ENCODE results near the gene TMC6.
"Not testable (repeated sequence)": the region's sequence is repeated elsewhere in the genome, so short reads cannot be mapped to it uniquely, and the experiment has no call there.

Gene TMC6

DNA sequence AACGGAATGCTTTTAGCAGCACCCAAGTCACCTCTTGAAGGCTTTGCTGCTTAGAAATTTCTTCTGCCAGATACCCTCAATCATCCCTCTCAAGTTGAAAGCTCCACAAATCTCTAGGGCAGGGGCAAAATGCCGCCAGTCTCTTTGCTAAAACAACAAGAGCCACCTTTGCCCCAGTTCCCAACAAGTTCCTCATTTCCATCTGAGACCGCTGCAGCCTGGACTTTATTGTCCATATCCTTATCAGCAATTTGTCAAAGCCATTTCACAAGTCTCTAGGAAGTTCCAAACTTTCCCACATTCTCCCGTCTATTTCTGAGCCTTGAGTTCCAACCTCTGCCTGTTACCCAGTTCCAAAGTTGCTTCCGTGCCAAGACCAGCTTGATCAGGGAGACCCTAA lies 27.4 kb downstream of the TMC6 start:
- Mint-ChIP-seq H3K27ac (ENCODE audit: low read depth) (no peak overlapping the region), H3K4me1 (no peaks in the 10 kb centered on the region), H3K4me3 (no peak overlapping the region), H3K27me3 (no peaks in the 10 kb centered on the region), H3K36me3 (ENCODE audit: insufficient read depth) (peaks cover 51% of the 10 kb centered on the region), H3K9me3 (no peaks in the 10 kb centered on the region)
- ATAC-seq (replicated peaks; ENCODE audit: extremely low read depth, poor library complexity, severe bottlenecking) (no peak), DNase-seq (ENCODE audit: low spot score in 2 of 2) (no peak)

DNA sequence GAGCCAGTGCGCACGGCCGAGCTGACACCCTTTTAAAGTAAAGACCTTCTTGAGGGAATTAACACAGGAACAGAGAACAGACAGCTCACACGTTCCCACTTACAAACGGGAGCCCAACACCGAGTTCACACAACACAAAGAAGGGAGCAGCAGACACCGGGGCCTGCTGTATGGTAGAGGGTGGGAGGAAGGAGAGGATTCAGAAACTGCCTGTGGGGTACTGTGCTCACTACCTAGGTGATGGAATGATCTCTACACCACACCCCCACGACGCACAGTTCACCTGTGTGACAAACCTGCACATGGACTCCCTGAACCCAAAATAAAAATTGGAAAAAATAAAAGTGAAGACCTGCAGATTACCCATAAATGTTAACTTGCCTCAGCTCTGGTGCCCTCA lies 32.5 kb downstream of the TMC6 start:
- no peaks in the 10 kb centered on the region for H3K9me3 Mint-ChIP-seq
- no peaks in the 10 kb centered on the region for H3K4me1 Mint-ChIP-seq
- H3K4me3 Mint-ChIP-seq: no peak overlapping the region
- no peak overlapping the region for H3K27ac Mint-ChIP-seq (ENCODE audit: low read depth)
- no peaks in the 10 kb centered on the region for H3K27me3 Mint-ChIP-seq
- peaks cover 69% of the 10 kb centered on the region for H3K36me3 Mint-ChIP-seq (ENCODE audit: insufficient read depth)
- DNase-seq (ENCODE audit: low spot score in 2 of 2) (no peak), ATAC-seq (replicated peaks; ENCODE audit: extremely low read depth, poor library complexity, severe bottlenecking) (no peak)

DNA sequence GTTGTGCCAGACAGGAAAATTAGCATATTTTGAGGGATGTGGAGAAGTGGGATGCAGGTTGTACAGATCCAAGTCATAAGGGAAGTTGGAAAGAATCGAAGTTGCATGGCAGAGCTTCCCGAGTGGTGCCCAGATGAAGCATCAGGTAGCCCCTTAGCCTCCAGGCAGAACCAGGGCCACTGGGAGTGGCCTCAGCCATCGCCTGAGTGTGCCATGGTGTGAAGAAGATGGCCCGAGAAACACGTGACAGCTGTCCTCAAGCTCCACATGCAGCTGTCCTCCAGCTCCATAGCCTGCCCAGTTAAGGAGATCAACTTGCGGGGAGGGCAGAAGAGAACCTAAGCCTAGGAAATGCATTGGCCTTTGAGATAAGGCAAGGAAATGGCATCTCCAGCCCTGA lies 33.5 kb downstream of the TMC6 start:
- Mint-ChIP-seq H3K27ac (ENCODE audit: low read depth) (no peak overlapping the region), H3K4me3 (no peak overlapping the region)

DNA sequence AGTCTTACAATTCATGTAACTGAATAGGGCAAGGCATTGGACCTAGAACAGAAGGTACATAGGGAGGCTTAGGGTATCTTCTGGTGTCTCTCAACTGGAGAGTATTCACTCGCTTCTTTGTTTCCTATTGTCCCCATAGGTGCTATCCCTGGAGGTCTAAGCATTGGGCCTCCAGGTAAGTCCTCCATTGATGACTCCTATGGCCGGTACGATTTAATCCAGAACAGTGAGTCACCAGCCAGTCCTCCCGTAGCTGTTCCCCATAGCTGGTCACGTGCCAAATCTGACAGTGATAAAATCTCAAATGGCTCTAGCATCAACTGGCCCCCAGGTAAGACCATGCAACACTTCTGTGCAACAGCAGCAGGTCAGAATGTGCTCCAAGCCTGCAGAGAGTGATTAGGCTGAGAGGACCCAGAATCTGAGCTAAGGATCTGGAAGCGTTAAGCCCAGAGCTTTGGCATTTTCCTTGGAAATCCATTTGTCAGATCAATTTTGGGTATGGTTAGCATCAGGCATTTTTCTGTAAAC lies 35.7 kb downstream of the TMC6 start:
- no peak for ATAC-seq (replicated peaks; ENCODE audit: extremely low read depth, poor library complexity, severe bottlenecking)
- peaks cover 75% of the 10 kb centered on the region for H3K36me3 Mint-ChIP-seq (ENCODE audit: insufficient read depth)
- DNase-seq (ENCODE audit: low spot score in 2 of 2): no peak
- no peak overlapping the region for H3K4me3 Mint-ChIP-seq
- H3K27me3 Mint-ChIP-seq: no peaks in the 10 kb centered on the region
- no peaks in the 10 kb centered on the region for H3K4me1 Mint-ChIP-seq
- no peak overlapping the region for H3K27ac Mint-ChIP-seq (ENCODE audit: low read depth)
- no peaks in the 10 kb centered on the region for H3K9me3 Mint-ChIP-seq

More for the DNA sequence above, 33.5 kb downstream of the TMC6 start:
- ATAC-seq (replicated peaks; ENCODE audit: extremely low read depth, poor library complexity, severe bottlenecking): no peak
- no peak for DNase-seq (ENCODE audit: low spot score in 2 of 2)
- Mint-ChIP-seq H3K4me1 (no peaks in the 10 kb centered on the region), H3K9me3 (no peaks in the 10 kb centered on the region), H3K27me3 (no peaks in the 10 kb centered on the region), H3K36me3 (ENCODE audit: insufficient read depth) (peaks cover 71% of the 10 kb centered on the region)

DNA sequence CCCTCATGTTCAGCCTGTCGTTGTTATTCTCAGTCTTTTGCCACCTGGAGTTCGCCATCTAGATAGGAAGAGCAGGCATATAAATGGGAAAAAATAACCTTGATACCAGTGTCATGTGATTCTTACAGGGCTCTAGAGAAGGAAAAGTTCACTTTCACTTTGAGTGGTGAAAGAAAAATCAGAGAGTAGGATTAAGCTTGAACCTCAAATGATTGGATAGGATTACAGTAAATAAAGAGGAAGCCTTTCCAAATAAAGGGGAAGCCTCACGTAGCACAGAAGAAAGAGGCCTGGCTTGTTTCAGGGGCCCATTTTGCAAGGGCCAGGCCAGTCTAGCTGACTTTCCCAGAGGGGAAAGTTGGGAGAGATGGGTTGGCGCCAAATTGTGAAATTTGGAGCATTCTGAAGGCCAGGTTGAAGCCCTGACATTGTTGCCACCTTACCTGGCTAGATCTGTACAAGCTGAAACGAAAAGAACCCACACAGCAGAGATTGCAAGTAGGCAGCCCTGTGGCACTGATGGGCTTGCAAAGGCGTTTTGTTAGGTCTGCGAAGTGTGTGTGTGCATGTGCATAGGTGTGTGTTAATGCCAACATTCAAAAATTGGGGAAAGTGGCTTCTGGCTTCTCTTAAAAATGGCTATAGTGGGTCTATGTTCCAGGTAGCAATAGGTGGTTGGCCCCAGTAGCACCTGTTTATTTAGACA lies 38.8 kb downstream of the TMC6 start:
- no peak for ATAC-seq (replicated peaks; ENCODE audit: extremely low read depth, poor library complexity, severe bottlenecking)
- Mint-ChIP-seq H3K27ac (ENCODE audit: low read depth) (no peak overlapping the region), H3K27me3 (no peaks in the 10 kb centered on the region), H3K4me1 (no peaks in the 10 kb centered on the region), H3K9me3 (no peaks in the 10 kb centered on the region), H3K36me3 (ENCODE audit: insufficient read depth) (peaks cover 78% of the 10 kb centered on the region), H3K4me3 (no peak overlapping the region)
- no peak for DNase-seq (ENCODE audit: low spot score in 2 of 2)

DNA sequence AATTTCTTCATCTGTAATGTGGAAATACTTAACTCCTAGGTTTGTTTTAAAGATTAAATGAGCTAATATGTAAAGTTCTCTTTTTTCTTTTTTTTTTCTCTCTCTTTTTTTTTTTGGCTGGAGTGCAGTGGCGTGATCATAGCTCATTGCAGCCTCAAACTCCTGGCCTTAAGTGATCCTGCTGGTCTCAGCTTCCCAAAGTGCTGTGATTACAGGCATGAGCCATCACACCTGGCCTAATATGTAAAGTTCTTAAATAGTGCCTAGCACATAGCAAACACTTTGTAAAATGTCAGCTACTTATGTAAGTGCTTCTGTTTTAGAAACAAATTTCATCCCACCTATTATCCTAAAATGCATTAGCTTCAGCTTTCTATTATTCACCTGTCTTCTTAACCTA lies 40.0 kb downstream of the TMC6 start:
- Mint-ChIP-seq H3K4me1 (no peaks in the 10 kb centered on the region), H3K27me3 (no peaks in the 10 kb centered on the region), H3K36me3 (ENCODE audit: insufficient read depth) (peaks cover 71% of the 10 kb centered on the region), H3K4me3 (no peak overlapping the region), H3K9me3 (no peaks in the 10 kb centered on the region), H3K27ac (ENCODE audit: low read depth) (no peak overlapping the region)
- DNase-seq (ENCODE audit: low spot score in 2 of 2) (no peak), ATAC-seq (replicated peaks; ENCODE audit: extremely low read depth, poor library complexity, severe bottlenecking) (no peak)

DNA sequence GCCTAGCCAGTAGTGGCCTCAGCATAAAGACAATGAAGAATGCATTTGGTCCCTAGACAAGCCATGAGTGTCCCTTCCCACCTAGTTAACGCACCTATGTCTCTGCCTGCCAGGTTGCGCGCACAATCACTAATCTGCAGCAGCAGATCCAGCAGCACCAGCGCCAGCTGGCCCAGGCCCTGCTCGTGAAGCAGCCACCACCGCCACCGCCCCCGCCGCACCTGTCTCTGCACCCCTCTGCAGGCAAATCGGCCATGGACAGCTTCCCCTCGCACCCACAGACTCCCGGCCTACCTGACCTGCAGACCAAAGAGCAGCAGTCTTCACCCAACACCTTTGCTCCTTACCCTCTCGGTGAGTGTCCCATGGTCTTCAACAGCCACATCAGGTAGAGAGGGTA lies 41.8 kb downstream of the TMC6 start:
- no peaks in the 10 kb centered on the region for H3K27me3 Mint-ChIP-seq
- DNase-seq (ENCODE audit: low spot score in 2 of 2): no peak
- H3K36me3 Mint-ChIP-seq (ENCODE audit: insufficient read depth): peaks cover 66% of the 10 kb centered on the region
- H3K4me3 Mint-ChIP-seq: no peak overlapping the region
- peak overlapping the region; percentile 22 for H3K27ac Mint-ChIP-seq (ENCODE audit: low read depth)
- ATAC-seq (replicated peaks; ENCODE audit: extremely low read depth, poor library complexity, severe bottlenecking): no peak
- no peaks in the 10 kb centered on the region for H3K4me1 Mint-ChIP-seq
- no peaks in the 10 kb centered on the region for H3K9me3 Mint-ChIP-seq

DNA sequence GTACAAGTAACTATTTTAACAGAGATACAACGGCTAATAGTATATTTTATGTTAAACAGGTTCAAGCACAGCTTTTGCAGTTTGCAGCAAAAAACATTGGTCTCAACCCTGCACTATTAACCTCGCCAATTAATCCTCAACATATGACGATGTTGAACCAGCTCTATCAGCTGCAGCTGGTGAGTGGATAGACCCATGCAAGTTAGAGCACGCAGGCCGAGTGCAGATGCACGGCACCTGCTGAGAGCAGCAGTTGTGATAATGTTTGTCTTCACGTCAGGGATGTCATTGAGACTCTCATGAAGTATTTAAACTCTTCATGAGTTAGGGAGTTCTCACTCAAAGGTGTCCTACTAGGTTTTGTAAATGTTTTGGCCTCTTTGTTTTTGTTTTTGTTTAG lies 45.6 kb downstream of the TMC6 start:
- Mint-ChIP-seq H3K36me3 (ENCODE audit: insufficient read depth) (peaks cover 52% of the 10 kb centered on the region), H3K27ac (ENCODE audit: low read depth) (no peak overlapping the region)
- no peak for ATAC-seq (replicated peaks; ENCODE audit: extremely low read depth, poor library complexity, severe bottlenecking)

DNA sequence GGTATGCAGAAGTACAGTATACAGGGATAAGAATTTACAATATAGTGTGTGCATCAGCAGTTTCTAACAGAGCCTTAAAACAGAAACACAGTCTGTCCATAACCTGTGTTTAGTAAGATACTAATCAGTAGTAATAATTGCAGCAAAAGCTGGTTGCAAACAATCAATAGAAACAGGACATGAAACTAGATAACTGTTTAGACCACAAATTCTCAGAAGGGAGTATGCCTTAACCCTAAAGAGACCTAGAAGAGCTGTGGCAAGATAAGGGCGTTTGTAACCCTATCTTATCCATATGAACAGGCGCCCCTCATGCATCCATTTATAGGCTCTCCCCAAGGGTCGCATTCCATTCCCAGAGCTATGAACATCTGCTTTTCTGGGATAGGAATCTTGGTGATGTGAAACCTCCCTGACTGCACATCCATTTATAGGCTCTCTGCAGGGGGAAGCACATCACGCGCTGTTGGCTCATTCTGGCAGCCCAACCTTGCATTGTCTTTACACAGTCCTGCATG lies 46.1 kb downstream of the TMC6 start:
- not testable (repeated sequence) for H3K27me3 Mint-ChIP-seq; ATAC-seq (replicated peaks; ENCODE audit: extremely low read depth, poor library complexity, severe bottlenecking); H3K4me1 Mint-ChIP-seq; H3K27ac Mint-ChIP-seq (ENCODE audit: low read depth); H3K9me3 Mint-ChIP-seq; DNase-seq (ENCODE audit: low spot score in 2 of 2); H3K4me3 Mint-ChIP-seq
- H3K36me3 Mint-ChIP-seq (ENCODE audit: insufficient read depth): peaks cover 52% of the 10 kb centered on the region

More for the DNA sequence above, 45.6 kb downstream of the TMC6 start:
- no peak for DNase-seq (ENCODE audit: low spot score in 2 of 2)
- H3K4me3 Mint-ChIP-seq: no peak overlapping the region
- H3K27me3 Mint-ChIP-seq: no peaks in the 10 kb centered on the region
- no peaks in the 10 kb centered on the region for H3K4me1 Mint-ChIP-seq
- H3K9me3 Mint-ChIP-seq: no peaks in the 10 kb centered on the region

DNA sequence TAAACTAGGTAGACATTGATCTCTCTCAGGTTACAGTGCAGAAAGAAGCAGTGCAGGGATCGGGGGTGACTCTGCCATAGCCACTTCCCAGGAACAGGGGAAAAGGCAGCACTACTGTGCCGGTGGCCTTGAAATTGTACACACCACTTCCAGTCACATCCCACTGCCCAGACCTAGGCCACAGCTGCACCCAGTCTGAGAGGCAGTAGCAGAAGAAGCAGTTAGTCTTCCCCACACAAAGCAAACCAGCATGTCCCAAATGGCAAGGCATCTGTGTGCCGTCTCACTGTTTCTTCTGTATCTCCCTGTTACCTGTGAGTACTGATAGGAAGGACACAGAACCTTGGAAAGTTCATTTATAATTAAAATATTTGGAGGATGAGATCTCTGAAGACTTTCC lies 47.0 kb downstream of the TMC6 start:
- no peaks in the 10 kb centered on the region for H3K9me3 Mint-ChIP-seq
- no peaks in the 10 kb centered on the region for H3K4me1 Mint-ChIP-seq
- DNase-seq (ENCODE audit: low spot score in 2 of 2) (no peak), ATAC-seq (replicated peaks; ENCODE audit: extremely low read depth, poor library complexity, severe bottlenecking) (no peak)
- H3K36me3 Mint-ChIP-seq (ENCODE audit: insufficient read depth): peaks cover 54% of the 10 kb centered on the region
- H3K4me3 Mint-ChIP-seq: no peak overlapping the region
- no peak overlapping the region for H3K27ac Mint-ChIP-seq (ENCODE audit: low read depth)
- H3K27me3 Mint-ChIP-seq: no peaks in the 10 kb centered on the region

DNA sequence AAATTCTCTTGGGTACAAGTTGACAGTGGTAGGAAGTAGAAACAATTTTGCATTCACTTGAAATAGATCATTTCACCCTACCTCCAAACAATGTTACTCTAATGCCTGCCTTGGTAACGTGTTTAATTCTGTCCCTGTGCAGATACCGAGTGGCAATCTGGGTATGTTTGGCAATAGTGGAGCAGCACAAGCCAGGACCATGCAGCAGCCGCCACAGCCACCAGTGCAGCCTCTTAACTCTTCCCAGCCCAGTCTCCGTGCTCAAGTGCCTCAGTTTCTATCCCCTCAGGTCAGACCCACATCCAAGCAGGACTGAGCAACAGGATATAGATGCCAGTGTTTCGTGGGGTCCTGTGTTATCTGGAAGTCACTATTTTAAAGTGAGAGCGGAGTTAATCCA lies 49.3 kb downstream of the TMC6 start:
- Mint-ChIP-seq H3K27me3 (no peaks in the 10 kb centered on the region), H3K27ac (ENCODE audit: low read depth) (no peak overlapping the region), H3K4me3 (no peak overlapping the region), H3K36me3 (ENCODE audit: insufficient read depth) (peaks cover 59% of the 10 kb centered on the region), H3K9me3 (no peaks in the 10 kb centered on the region), H3K4me1 (no peaks in the 10 kb centered on the region)
- ATAC-seq (replicated peaks; ENCODE audit: extremely low read depth, poor library complexity, severe bottlenecking) (no peak), DNase-seq (ENCODE audit: low spot score in 2 of 2) (no peak)

DNA sequence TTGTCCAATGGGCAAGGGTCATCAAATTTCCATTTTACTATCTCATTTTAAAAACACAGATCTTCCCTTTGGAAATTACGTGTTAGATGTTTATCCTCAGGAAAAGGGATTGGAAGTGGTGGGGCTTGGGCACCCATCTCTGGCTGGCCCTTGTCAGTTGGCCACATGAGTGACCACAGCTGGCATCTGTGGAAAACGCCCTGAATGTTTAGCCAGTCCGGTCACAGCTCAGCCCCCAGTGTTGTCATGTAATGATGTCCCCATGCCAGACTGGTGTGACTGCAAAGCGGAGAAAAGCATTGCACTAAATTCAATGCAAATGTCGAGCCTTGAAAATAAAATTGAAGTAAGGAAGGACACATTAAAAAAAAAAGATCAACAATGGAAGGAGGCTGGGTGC lies 53.0 kb downstream of the TMC6 start:
- DNase-seq (ENCODE audit: low spot score in 2 of 2) (no peak), ATAC-seq (replicated peaks; ENCODE audit: extremely low read depth, poor library complexity, severe bottlenecking) (no peak)
- Mint-ChIP-seq H3K4me1 (no peaks in the 10 kb centered on the region), H3K27me3 (no peaks in the 10 kb centered on the region), H3K4me3 (no peak overlapping the region), H3K36me3 (ENCODE audit: insufficient read depth) (peaks cover 78% of the 10 kb centered on the region), H3K9me3 (no peaks in the 10 kb centered on the region), H3K27ac (ENCODE audit: low read depth) (no peak overlapping the region)

DNA sequence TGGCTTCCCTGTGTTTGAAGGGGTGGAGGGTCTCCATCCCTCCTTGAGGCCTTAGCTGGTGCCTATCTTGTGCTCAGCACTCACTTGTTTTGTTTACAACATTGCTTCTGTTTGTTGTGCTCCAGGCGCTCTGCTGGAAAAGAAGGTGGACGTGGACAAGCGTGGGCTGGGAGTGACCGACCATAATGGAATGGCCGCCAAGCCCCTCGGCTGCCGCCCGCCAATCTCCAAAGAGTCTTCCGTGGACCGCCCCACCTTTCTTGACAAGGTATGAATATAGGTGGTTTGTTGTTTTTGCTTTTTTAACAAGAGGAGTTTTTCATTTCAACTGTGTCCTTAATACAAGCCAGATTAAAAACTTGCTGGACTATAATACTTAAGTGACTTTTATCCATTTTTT lies 53.5 kb downstream of the TMC6 start:
- no peak for ATAC-seq (replicated peaks; ENCODE audit: extremely low read depth, poor library complexity, severe bottlenecking)
- H3K9me3 Mint-ChIP-seq: no peaks in the 10 kb centered on the region
- H3K27ac Mint-ChIP-seq (ENCODE audit: low read depth): no peak overlapping the region
- peaks cover 79% of the 10 kb centered on the region for H3K36me3 Mint-ChIP-seq (ENCODE audit: insufficient read depth)
- no peaks in the 10 kb centered on the region for H3K4me1 Mint-ChIP-seq
- no peak for DNase-seq (ENCODE audit: low spot score in 2 of 2)
- H3K4me3 Mint-ChIP-seq: no peak overlapping the region
- H3K27me3 Mint-ChIP-seq: no peaks in the 10 kb centered on the region
